PC-9 (cell line): ENCODE results near the gene IL20.

Source experiments
- EZH2 ChIP-seq: fragments of 200-600 bp; sonication (generic); IDR thresholded peaks from 2 replicates; pipeline ENCODE4 v1.8.0; 2017; ENCODE audit warnings: antibody characterized with exemption, low read depth
- TF ChIP-seq, protein P1 (sequence below): fragments of 200-600 bp; sonication (generic); conservative IDR thresholded peaks from 2 replicates; pipeline ENCODE4 v1.6.1; 2017; ENCODE audit warnings: mixed run types, antibody characterized with exemption, mild to moderate bottlenecking, moderate library complexity

DNA sequence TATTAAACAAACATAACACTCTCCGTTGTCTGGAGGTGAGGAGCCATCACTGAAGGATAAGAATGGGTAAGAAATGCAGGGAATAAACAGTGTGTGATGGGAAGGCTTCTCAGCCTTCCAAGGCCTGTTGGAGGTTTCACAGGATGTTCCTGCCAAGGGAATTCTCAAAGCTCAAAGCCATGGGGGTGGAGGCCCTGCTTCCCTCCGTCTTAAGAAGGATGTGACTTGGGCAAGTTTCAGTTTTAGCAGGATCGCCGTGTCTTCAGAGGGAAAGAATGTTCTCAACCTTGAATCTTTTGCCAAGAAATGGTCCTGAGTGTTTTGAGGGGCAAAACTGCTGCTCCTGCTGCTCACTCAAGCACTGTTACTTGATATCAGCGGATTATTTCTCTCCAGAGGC, 41.7 kb upstream of the IL20 start:
- TF ChIP-seq, protein P1, sequence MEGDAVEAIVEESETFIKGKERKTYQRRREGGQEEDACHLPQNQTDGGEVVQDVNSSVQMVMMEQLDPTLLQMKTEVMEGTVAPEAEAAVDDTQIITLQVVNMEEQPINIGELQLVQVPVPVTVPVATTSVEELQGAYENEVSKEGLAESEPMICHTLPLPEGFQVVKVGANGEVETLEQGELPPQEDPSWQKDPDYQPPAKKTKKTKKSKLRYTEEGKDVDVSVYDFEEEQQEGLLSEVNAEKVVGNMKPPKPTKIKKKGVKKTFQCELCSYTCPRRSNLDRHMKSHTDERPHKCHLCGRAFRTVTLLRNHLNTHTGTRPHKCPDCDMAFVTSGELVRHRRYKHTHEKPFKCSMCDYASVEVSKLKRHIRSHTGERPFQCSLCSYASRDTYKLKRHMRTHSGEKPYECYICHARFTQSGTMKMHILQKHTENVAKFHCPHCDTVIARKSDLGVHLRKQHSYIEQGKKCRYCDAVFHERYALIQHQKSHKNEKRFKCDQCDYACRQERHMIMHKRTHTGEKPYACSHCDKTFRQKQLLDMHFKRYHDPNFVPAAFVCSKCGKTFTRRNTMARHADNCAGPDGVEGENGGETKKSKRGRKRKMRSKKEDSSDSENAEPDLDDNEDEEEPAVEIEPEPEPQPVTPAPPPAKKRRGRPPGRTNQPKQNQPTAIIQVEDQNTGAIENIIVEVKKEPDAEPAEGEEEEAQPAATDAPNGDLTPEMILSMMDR, result no peak
- TF ChIP-seq EZH2, result no peak
